Fibroblast of skin of left biceps (primary cell): Measurements from ENCODE around the gene PCGF6.

Source experiments
- DNase-seq, 2 experiments: peaks; one replicate each; pipeline ENCODE4 v3.0.0-alpha.2; 2013; ENCODE audit warnings: low read depth in 2 of 2

Gene PCGF6

DNA sequence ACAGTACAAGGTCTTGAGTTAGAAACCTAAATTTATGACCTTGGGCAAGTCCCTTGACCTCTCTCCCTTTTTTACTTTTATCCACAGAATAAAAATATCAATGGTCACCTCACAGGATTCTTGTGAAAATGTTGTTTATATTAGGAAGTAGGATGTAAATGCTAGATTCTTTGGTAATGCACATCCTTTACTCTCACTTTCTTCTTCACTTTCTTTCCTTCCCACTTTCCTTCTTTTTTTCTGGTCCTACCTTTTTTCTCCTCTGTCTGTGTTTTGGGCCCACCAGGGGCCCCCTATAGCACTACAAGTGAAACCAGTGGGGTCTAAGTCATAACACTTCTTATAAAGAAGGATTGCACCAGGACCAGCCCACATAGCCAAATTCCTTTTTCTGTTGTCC is 93.1 kb downstream of the PCGF6 start:
- no peak for DNase-seq

DNA sequence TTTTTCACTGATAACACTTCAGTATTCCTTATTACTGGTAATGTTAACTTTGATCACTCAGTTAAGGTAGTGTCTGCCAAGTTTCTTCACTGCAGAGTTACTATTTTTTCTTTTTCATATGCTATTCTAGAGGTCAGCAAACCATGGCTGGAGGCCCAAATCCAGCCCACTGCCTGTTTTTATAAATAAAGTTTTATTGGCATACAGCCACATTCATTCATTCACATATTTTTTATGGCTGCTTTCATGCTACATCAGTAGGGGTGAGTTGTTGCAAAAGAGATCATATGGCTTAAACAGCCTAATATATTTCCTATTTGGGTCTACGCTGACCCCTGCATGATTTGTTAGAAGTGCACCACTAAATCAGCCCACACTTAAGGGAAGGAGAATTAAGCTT is 94.3 kb downstream of the PCGF6 start:
- no peak for DNase-seq

DNA sequence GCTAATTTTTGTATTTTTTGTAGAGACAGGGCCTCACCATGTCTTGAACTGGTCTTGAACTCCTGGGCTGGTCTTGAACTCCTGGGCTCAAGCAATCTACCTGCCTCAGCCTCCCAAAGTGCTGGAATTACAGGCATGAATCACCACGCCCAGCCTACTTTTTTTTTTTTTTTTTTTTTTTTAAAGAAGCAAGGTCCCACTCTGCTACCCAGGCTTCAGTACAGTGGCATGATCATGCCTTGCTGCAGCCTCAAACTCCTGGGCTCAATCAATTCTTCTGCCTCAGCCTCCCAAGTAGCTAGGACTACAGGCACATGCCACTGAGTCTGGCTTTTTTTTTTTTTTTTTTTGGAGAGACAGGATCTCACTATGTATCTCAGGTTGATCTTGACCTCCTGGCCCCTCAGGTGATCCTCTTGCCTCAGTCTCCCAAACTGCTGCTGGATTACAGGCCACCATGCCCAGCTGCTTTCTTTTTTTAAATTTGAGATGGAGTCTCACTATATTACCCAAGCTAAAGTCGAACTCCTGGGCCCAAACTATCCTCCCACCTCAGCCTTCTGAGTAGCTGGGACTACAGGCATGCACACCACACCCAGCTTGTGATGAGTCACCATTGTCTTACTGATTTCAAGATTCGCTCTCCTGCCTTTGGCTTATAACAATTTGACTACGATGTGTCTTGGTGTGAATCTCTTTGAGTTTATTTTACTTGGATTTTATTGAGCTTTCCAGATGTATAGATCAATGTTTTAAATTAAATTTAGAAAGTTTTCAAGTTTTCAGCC is 96.2 kb downstream of the PCGF6 start:
- no peak for DNase-seq

DNA sequence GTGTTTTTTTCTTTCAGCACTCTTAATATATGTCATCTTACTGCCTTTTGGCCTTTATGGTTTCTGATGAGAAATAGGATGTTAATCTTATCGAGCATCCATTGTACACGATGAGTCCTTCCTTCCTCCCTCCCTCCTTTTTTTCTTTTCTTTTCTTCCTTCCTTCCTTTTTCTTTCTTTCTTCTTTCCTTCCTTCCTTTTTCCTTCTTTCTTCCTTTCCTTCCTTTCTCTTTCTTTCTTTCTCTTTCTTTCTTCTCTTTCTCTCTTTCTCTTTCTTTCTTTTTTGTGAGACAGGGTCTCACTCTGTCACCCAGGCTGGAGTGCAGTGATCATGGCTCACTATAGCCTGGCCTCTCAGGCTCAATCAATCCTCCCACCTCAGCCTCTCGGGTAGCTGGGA is 96.8 kb downstream of the PCGF6 start:
- DNase-seq = no peak
